K562 (cell line): ENCODE data around the gene SORT1. TPM values are rescaled to one million over a fixed set of nuclear protein-coding genes. Genes with fewer than 3 reads are reported as not detected.
A peak's percentile ranks its signal among the peaks of the same experiment; 100 is the strongest.

Experiments
- CBFA2T3 ChIP-seq: fragments of 450-650 bp; IDR thresholded peaks from 2 replicates; pipeline ENCODE4 v1.6.1; 2017
- CREB1 ChIP-seq, 2 experiments: sonication (generic) in 1 of 2; formaldehyde crosslinking in 1 of 2; IDR thresholded peaks; 2 replicates each; pipeline versions ENCODE4 v1.6.1 to v1.8.0; 2012 to 2022; ENCODE audit warnings: inconsistent platforms in 1 of 2, mild to moderate bottlenecking in 1 of 2, missing genetic modification reagents in 1 of 2, moderate library complexity in 1 of 2
- CTBP1 ChIP-seq: fragments of 450-650 bp; IDR thresholded peaks from 2 replicates; pipeline ENCODE4 v1.6.1; 2016; ENCODE audit warnings: borderline replicate concordance
- E2F3 ChIP-seq: fragments of 250-450 bp; sonication (Bioruptor Pico); IDR thresholded peaks from 2 replicates; pipeline ENCODE4 v1.4.0; 2020; ENCODE audit warnings: mild to moderate bottlenecking
- FOS ChIP-seq: IDR thresholded peaks from 3 replicates; pipeline ENCODE4 v1.6.1; 2011; ENCODE audit not compliant: insufficient read length; ENCODE audit errors: extremely low read depth
- FOXP1 ChIP-seq: sonication (generic); formaldehyde crosslinking; IDR thresholded peaks from 2 replicates; pipeline ENCODE4 v1.8.0; 2022; ENCODE audit warnings: mild to moderate bottlenecking, missing genetic modification reagents
- HDAC3 ChIP-seq: fragments of 450-650 bp; IDR thresholded peaks from 2 replicates; pipeline ENCODE4 v1.6.1; 2018; ENCODE audit warnings: borderline replicate concordance, mild to moderate bottlenecking, moderate library complexity; ENCODE audit not compliant: partially characterized antibody
- MNT ChIP-seq, 2 experiments: fragments of 450-650 bp; conservative IDR thresholded peaks; 2 replicates each; pipeline ENCODE4 v1.6.1; 2017; ENCODE audit warnings: mild to moderate bottlenecking in 2 of 2, moderate library complexity in 2 of 2
- POLR2G ChIP-seq: fragments of 200-400 bp; formaldehyde crosslinking; IDR thresholded peaks from 2 replicates; pipeline ENCODE4 v1.6.1; 2017; ENCODE audit warnings: low read depth, mild to moderate bottlenecking, antibody characterized with exemption, low read length, moderate library complexity
- RBM25 ChIP-seq: fragments of 200-400 bp; formaldehyde crosslinking; IDR thresholded peaks from 2 replicates; pipeline ENCODE4 v1.6.1; 2018; ENCODE audit warnings: low read length, low read depth, moderate library complexity; ENCODE audit not compliant: severe bottlenecking
- TAF1 ChIP-seq: IDR thresholded peaks from 2 replicates; pipeline ENCODE4 v1.6.1; 2011; ENCODE audit warnings: mild to moderate bottlenecking, low read length, moderate library complexity; ENCODE audit not compliant: insufficient read depth, control insufficient read depth, severe bottlenecking; ENCODE audit errors: extremely low read depth
- ZBED1 ChIP-seq: IDR thresholded peaks from 2 replicates; pipeline ENCODE4 v1.6.1; 2014
- ZNF280B ChIP-seq: fragments of 250-450 bp; sonication (Bioruptor Pico); IDR thresholded peaks from 2 replicates; pipeline ENCODE4 v1.5.1; 2021; ENCODE audit warnings: mild to moderate bottlenecking
- ZNF507 ChIP-seq: conservative IDR thresholded peaks from 2 replicates; pipeline ENCODE4 v1.6.1; 2017; ENCODE audit warnings: missing genetic modification characterization, missing compliant biosample characterization
- ZNF586 ChIP-seq: fragments of 450-650 bp; formaldehyde crosslinking; conservative IDR thresholded peaks from 2 replicates; pipeline ENCODE4 v1.4.0; 2020; ENCODE audit warnings: mild to moderate bottlenecking, moderate library complexity
- ZNF830 ChIP-seq: fragments of 250-450 bp; sonication (Bioruptor Pico); IDR thresholded peaks from 2 replicates; pipeline ENCODE4 v1.5.0; 2021; ENCODE audit warnings: mild to moderate bottlenecking
- polyA plus RNA-seq, 8 experiments: library from polyadenylated mRNA; depleted of rRNA in 4 of 8; stranded (reverse) in 5 of 8; unstranded in 3 of 8; fragments of >200 nt; fragmentation: Nextera tagmentation in 2 of 8; fragmentation: Illumina TruSeq in 1 of 8; extraction: Ambion mirVana in 2 of 8; extraction: Trizol in 1 of 8; gene quantifications; 2 replicates each; pipeline versions ENCODE4 v1.2.1 to v1.2.3, GENCODE V29; 2011 to 2014; ENCODE audit warnings: inconsistent platforms in 1 of 8, missing spikeins in 1 of 8
- total RNA-seq, 7 experiments: library from RNA; depleted of rRNA in 6 of 7; stranded (reverse); fragments of >200 nt in 6 of 7; fragmentation: Illumina TruSeq in 2 of 7; extraction: Trizol in 2 of 7; gene quantifications; 2 replicates each; pipeline versions ENCODE4 v1.2.1 to v1.2.3, GENCODE V29; 2011 to 2021; ENCODE audit warnings: low replicate concordance in 1 of 7
- TF ChIP-seq, protein P1 (sequence below): fragments of 250-450 bp; sonication (Bioruptor Pico); IDR thresholded peaks from 2 replicates; pipeline ENCODE4 v1.4.0; 2020; ENCODE audit warnings: mild to moderate bottlenecking, moderate library complexity, borderline replicate concordance
- TF ChIP-seq, protein P2 (sequence below): fragments of 200-800 bp; sonication (Bioruptor generic); IDR thresholded peaks from 2 replicates; pipeline ENCODE4 v1.6.1; 2017; ENCODE audit warnings: missing genetic modification characterization, missing compliant biosample characterization

Gene SORT1
- total and polyA plus RNA-seq, 9 of the 15 experiments (the other 6 are each of a cell fraction or from before 2014, with no cell fraction given), result 27.4 to 112 (median 65.0) TPM

DNA sequence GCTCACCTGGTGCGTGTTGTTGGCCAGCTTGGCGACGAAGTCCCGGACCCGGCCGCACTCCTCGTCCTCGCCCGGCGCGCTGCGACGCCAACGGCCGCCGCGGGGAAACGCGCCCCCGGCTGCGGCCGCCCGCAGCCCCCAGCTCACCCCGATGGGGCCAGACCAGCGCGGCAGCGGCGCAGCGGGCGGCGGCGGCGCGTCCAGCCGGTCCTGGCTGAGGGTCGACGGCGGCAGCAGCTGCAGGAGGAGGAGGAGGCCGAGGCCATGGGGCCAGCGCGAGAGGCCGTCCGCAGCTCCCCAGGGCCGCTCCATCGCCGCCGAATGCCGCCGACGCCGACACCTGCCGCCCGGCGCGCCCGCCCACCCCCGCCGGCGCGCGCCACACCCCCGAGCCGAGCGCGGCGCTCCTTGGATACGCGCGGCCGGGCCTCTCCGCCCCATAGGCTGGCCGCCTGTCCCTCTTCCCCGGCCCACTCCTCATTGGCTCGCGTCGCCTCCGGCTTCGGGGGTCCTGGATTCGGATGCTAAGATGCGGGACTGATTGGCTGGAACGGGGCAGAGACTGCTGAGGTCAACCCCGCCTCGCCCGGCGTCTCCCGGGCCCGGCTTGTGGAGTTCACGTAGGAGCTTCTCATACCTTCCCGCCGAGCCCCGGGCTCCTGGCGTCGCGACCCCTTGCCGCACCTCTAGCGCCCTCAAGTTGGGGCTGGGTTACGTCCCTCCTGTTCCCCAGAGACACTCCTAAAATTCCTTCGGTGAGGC, at the start of gene SORT1 (continued):
- TF ChIP-seq, protein P1, sequence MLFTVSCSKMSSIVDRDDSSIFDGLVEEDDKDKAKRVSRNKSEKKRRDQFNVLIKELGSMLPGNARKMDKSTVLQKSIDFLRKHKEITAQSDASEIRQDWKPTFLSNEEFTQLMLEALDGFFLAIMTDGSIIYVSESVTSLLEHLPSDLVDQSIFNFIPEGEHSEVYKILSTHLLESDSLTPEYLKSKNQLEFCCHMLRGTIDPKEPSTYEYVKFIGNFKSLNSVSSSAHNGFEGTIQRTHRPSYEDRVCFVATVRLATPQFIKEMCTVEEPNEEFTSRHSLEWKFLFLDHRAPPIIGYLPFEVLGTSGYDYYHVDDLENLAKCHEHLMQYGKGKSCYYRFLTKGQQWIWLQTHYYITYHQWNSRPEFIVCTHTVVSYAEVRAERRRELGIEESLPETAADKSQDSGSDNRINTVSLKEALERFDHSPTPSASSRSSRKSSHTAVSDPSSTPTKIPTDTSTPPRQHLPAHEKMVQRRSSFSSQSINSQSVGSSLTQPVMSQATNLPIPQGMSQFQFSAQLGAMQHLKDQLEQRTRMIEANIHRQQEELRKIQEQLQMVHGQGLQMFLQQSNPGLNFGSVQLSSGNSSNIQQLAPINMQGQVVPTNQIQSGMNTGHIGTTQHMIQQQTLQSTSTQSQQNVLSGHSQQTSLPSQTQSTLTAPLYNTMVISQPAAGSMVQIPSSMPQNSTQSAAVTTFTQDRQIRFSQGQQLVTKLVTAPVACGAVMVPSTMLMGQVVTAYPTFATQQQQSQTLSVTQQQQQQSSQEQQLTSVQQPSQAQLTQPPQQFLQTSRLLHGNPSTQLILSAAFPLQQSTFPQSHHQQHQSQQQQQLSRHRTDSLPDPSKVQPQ (CRISPR knock-in tag), result 0 out of 2 replicates have a peak, but pooled peaks have one; percentile 30
- TF ChIP-seq ZNF507 (tag) (no peak), ZBED1 (no peak), CREB1 (IDR thresholded peaks at IDR 0.05) (peak; percentile 86), CREB1 (CRISPR knock-in tag; IDR thresholded peaks at IDR 0.05) (peak; percentile 65; the same call in 1 of the 2 replicates), RBM25 (peak; percentile 99), MNT (conservative IDR thresholded peaks at IDR 0.05) (peak in 1 of 2 experiments; percentile 63; a peak in 2 of 4 replicates), ZNF280B (CRISPR knock-in tag) (0 out of 2 replicates have a peak, but pooled peaks have one; percentile 12), TAF1 (peak; percentile 58), POLR2G (peak; percentile 76), E2F3 (CRISPR knock-in tag) (0 out of 2 replicates have a peak, but pooled peaks have one; percentile 38), ZNF830 (CRISPR knock-in tag) (no peak), FOXP1 (CRISPR knock-in tag) (no peak), CBFA2T3 (0 out of 2 replicates have a peak, but pooled peaks have one; percentile 7), FOS (peak; percentile 95), HDAC3 (no peak), ZNF586 (CRISPR knock-in tag) (no peak), CTBP1 (peak; percentile 99)
- TF ChIP-seq, protein P2, sequence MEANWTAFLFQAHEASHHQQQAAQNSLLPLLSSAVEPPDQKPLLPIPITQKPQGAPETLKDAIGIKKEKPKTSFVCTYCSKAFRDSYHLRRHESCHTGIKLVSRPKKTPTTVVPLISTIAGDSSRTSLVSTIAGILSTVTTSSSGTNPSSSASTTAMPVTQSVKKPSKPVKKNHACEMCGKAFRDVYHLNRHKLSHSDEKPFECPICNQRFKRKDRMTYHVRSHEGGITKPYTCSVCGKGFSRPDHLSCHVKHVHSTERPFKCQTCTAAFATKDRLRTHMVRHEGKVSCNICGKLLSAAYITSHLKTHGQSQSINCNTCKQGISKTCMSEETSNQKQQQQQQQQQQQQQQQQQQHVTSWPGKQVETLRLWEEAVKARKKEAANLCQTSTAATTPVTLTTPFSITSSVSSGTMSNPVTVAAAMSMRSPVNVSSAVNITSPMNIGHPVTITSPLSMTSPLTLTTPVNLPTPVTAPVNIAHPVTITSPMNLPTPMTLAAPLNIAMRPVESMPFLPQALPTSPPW (CRISPR knock-in tag), result peak; percentile 82
